ENCODE measurements around the gene PLSCR3. TPM values are rescaled to one million over a fixed set of nuclear protein-coding genes. Genes with fewer than 3 reads are reported as not detected.

PLSCR3 gene
- total RNA-seq, 1 donor from 2014 or later = 81.4 TPM

DNA sequence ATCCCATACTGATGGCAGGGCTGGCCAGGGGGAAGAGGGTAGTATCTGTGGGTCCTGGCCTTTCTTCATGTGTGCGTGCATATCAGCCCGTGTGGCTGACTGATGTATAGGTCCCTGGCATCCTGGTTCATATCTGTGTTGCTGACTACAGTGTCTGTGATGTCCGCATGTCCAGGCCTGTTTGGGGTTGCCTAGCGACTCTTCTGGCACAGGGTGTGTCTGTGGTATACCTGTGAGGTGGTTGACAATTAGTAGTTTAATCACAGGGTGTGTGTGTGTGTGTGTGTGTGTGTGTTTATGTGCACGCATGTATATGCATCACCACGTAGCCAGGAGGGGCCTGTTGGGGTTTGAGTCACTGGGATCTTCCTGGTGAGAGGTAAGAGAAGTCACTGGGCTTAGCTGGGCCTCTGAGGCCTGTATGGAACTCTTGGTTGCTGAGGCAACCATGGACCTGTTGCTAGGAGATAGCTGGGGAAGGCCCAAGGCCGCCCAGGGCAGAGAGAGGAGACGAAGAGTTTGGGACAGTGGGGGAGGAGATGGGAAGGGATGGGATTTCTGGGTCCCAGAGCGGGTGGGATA, 40.0 kb downstream of the PLSCR3 start:
- Mint-ChIP-seq H3K27me3 (ENCODE audit: unreplicated experiment) (no peaks in the 10 kb centered on the region), H3K4me3 (ENCODE audit: unreplicated experiment) (no peak overlapping the region), H3K9me3 (ENCODE audit: unreplicated experiment) (no peaks in the 10 kb centered on the region), H3K4me1 (ENCODE audit: unreplicated experiment) (peaks cover 44% of the 10 kb centered on the region), H3K27ac (ENCODE audit: unreplicated experiment) (peak overlapping the region; percentile 43), H3K36me3 (ENCODE audit: unreplicated experiment) (no peaks in the 10 kb centered on the region)
- no peak for DNase-seq (ENCODE audit: extremely low spot score, unreplicated experiment)
- TF ChIP-seq, protein P1, sequence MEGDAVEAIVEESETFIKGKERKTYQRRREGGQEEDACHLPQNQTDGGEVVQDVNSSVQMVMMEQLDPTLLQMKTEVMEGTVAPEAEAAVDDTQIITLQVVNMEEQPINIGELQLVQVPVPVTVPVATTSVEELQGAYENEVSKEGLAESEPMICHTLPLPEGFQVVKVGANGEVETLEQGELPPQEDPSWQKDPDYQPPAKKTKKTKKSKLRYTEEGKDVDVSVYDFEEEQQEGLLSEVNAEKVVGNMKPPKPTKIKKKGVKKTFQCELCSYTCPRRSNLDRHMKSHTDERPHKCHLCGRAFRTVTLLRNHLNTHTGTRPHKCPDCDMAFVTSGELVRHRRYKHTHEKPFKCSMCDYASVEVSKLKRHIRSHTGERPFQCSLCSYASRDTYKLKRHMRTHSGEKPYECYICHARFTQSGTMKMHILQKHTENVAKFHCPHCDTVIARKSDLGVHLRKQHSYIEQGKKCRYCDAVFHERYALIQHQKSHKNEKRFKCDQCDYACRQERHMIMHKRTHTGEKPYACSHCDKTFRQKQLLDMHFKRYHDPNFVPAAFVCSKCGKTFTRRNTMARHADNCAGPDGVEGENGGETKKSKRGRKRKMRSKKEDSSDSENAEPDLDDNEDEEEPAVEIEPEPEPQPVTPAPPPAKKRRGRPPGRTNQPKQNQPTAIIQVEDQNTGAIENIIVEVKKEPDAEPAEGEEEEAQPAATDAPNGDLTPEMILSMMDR (IDR thresholded peaks at IDR 0.05) = no peak

DNA sequence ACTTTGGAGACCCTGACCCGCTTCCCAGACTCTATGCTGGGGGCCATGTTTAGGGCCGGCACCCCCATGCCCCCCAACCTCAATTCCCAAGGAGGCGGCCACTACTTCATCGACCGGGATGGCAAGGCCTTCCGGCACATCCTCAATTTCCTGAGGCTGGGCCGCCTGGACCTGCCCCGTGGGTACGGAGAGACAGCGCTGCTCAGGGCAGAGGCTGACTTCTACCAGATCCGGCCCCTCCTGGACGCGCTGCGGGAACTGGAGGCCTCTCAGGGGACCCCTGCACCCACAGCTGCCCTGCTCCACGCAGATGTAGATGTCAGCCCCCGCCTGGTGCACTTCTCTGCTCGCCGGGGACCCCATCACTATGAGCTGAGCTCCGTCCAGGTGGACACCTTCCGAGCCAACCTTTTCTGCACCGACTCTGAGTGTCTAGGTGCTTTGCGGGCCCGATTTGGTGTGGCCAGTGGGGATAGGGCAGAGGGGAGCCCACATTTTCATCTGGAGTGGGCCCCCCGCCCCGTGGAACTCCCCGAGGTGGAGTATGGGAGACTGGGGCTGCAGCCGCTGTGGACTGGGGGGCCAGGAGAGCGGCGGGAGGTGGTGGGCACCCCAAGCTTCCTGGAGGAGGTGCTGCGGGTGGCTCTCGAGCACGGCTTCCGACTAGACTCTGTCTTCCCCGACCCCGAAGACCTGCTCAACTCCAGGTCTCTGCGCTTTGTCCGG, 41.3 kb downstream of the PLSCR3 start:
- Mint-ChIP-seq H3K27ac (ENCODE audit: unreplicated experiment) (peak overlapping the region; percentile 81), H3K9me3 (ENCODE audit: unreplicated experiment) (no peaks in the 10 kb centered on the region), H3K4me1 (ENCODE audit: unreplicated experiment) (peaks cover 49% of the 10 kb centered on the region), H3K27me3 (ENCODE audit: unreplicated experiment) (no peaks in the 10 kb centered on the region), H3K36me3 (ENCODE audit: unreplicated experiment) (no peaks in the 10 kb centered on the region), H3K4me3 (ENCODE audit: unreplicated experiment) (peak overlapping the region; percentile 75)
- no peak for DNase-seq (ENCODE audit: extremely low spot score, unreplicated experiment)
- TF ChIP-seq, protein P1 (IDR thresholded peaks at IDR 0.05) = no peak

DNA sequence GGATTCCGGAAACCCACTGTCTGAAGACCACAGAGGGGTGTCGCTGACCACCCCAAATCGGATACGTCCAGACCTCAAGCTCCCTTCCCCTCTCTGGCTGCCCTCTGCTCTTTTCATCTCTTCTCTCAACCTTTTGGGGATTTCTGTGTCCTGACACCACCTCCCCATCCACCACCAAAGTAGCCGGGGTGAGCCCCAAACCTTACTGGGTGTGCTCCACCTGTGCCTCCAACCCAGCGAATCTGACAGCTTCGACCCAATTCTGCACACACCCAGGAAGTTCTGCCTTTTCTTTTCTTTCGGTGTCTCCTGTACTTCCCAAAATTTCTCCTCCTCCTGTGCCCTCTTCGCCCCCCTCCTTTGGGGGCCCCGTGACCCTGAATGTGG, 41.8 kb downstream of the PLSCR3 start:
- peaks cover 51% of the 10 kb centered on the region for H3K4me1 Mint-ChIP-seq (ENCODE audit: unreplicated experiment)
- H3K27me3 Mint-ChIP-seq (ENCODE audit: unreplicated experiment) = no peaks in the 10 kb centered on the region
- no peak for DNase-seq (ENCODE audit: extremely low spot score, unreplicated experiment)
- H3K4me3 Mint-ChIP-seq (ENCODE audit: unreplicated experiment) = peak overlapping the region; percentile 75
- H3K9me3 Mint-ChIP-seq (ENCODE audit: unreplicated experiment) = no peaks in the 10 kb centered on the region
- no peaks in the 10 kb centered on the region for H3K36me3 Mint-ChIP-seq (ENCODE audit: unreplicated experiment)
- peak overlapping the region; percentile 81 for H3K27ac Mint-ChIP-seq (ENCODE audit: unreplicated experiment)
- TF ChIP-seq, protein P1 (IDR thresholded peaks at IDR 0.05) = no peak

DNA sequence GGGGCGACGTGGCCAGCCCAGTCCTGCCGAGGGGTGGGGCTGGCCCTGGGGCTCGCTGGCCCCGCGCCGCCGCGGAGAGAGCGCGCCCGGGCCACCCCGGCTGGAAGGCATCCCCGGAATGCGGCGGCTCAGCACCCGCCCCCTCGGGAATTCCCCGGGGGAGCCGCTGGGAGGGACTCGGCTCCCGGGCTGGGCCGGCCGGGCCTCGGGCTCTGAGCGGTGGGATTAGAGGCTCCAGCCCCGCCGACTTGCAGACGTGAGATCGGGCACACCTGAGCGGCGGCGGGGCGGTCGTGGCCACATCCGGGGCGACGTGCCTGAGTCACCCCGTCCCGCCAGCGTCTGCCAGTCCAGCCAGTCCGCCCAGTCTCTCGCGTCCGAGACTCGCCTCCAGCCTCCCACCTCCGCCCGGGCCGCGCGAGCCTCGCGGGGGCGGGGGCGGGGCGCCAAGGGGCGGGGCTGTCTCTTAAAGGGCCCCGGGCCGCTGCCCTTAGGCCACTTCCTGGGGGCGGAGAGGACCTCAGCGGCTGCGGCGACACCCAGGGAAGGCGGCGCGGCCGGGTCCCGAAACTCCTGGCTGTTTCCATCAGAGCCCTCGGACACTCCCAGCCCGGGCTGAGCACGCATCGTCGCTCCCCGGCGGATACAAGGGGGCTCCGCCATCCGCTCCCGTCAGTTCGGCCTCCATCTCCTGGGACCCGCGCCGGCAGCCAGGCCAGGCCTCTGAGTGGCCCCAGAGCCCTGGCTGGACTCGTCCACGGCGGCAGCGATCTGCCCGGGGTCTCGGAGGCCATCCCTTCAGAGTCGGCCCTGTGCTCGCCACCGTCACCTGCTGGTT, 42.4 kb downstream of the PLSCR3 start, which contains the start of gene KCTD11:
KCTD11 (plus strand) TSS at position 498 of the 838 bp plus-strand sequence.
- no peaks in the 10 kb centered on the region for H3K9me3 Mint-ChIP-seq (ENCODE audit: unreplicated experiment)
- peak within 1 kb of the TSS; percentile 96 for H3K27ac Mint-ChIP-seq (ENCODE audit: unreplicated experiment)
- peak within 1 kb of the TSS; percentile 92 for H3K4me3 Mint-ChIP-seq (ENCODE audit: unreplicated experiment)
- no peaks in the 10 kb centered on the region for H3K27me3 Mint-ChIP-seq (ENCODE audit: unreplicated experiment)
- no peaks in the 10 kb centered on the region for H3K36me3 Mint-ChIP-seq (ENCODE audit: unreplicated experiment)
- DNase-seq (ENCODE audit: extremely low spot score, unreplicated experiment) = peak; percentile 95
- TF ChIP-seq, protein P1 (IDR thresholded peaks at IDR 0.05) = peak; percentile 67
- H3K4me1 Mint-ChIP-seq (ENCODE audit: unreplicated experiment) = peaks cover 51% of the 10 kb centered on the region
